GDM1 (cell line): ENCODE results near the gene VAMP2.
A peak's percentile ranks its signal among the peaks of the same experiment; 100 is the strongest.

Experiments used
- DNase-seq: peaks from one replicate; lab custom pipeline; 2025; lab: John Stamatoyannopoulos, UW

Gene VAMP2

GRCh38 chr17:8155231-8155995, 7.3 kb downstream of the VAMP2 start:
- no peak for DNase-seq

- no peak for DNase-seq
Observed at GRCh38 chr17:8154608-8155155, 8.1 kb downstream of the VAMP2 start.

GRCh38 chr17:8153957-8154607, 8.7 kb downstream of the VAMP2 start:
- DNase-seq: peak; percentile 64

GRCh38 chr17:8153525-8153956, 9.2 kb downstream of the VAMP2 start:
- no peak for DNase-seq

- DNase-seq: no peak
Observed at GRCh38 chr17:8153031-8153451, 9.7 kb downstream of the VAMP2 start.

- peak; percentile 87 for DNase-seq
Observed at GRCh38 chr17:8152112-8152775, 10.5 kb downstream of the VAMP2 start, which contains the start of gene PER1. Gene PER1 (minus strand): TSS chr17:8152404. CDS start chr17:8150706, 1,698 bp downstream.

GRCh38 chr17:8151641-8152111, 11.1 kb downstream of the VAMP2 start:
- no peak for DNase-seq

GRCh38 chr17:8151120-8151640, 11.6 kb downstream of the VAMP2 start:
- DNase-seq: peak; percentile 79

- no peak for DNase-seq
Observed at GRCh38 chr17:8150194-8151119, 12.3 kb downstream of the VAMP2 start.

GRCh38 chr17:8149419-8150193, 13.1 kb downstream of the VAMP2 start:
- DNase-seq: no peak

- no peak for DNase-seq
Observed at GRCh38 chr17:8148560-8148959, 14.2 kb downstream of the VAMP2 start.

GRCh38 chr17:8147805-8148404, 14.8 kb downstream of the VAMP2 start:
- DNase-seq: no peak

GRCh38 chr17:8147141-8147804, 15.5 kb downstream of the VAMP2 start:
- DNase-seq: no peak

GRCh38 chr17:8146381-8147140, 16.2 kb downstream of the VAMP2 start:
- DNase-seq: no peak

- no peak for DNase-seq
Observed at GRCh38 chr17:8145811-8146210, 16.9 kb downstream of the VAMP2 start.

GRCh38 chr17:8144401-8145231, 18.1 kb downstream of the VAMP2 start:
- no peak for DNase-seq

GRCh38 chr17:8143581-8144400, 19.0 kb downstream of the VAMP2 start:
- DNase-seq: no peak
